ENCODE results near the gene BANF1. TPM values are rescaled to one million over a fixed set of nuclear protein-coding genes. Genes with fewer than 3 reads are reported as not detected.

The BANF1 gene
- total RNA-seq, 1 experiment from 2014 or later = 248 TPM

DNA sequence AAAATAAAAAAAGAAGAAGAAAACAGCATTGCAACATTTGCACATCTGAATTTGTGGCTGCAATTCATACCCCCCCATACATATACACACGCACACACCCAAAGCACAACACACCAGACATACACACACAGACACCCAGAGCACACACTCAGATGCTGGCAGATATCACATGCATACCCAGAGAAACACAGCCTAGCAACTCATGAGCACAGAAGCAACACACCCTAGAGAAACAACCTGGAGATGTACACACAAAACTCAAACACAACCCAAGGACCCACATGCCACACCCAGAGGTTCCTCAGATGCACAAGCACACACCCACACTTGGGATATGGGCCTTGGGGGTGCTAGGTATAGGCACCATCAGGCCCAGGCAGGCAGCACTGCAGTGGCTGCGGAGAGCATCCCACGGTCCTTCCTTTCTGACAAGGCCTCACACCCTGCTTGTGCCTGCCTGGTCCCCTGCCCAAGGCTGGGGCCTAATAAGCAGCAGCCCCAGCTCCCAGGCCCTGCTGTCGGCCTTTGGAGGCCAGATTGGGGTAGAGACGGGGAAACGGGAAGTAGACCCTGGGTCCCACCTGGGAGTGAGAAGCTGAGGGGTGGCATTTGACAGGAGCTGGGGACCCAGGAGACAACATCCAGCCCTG is 12.6 kb downstream of the BANF1 start:
- BruUV-seq (replicated peaks) = no TSS peak
- peak overlapping the region; percentile 21 for H3K27ac Mint-ChIP-seq (ENCODE audit: unreplicated experiment)
- TF ChIP-seq, protein P1, sequence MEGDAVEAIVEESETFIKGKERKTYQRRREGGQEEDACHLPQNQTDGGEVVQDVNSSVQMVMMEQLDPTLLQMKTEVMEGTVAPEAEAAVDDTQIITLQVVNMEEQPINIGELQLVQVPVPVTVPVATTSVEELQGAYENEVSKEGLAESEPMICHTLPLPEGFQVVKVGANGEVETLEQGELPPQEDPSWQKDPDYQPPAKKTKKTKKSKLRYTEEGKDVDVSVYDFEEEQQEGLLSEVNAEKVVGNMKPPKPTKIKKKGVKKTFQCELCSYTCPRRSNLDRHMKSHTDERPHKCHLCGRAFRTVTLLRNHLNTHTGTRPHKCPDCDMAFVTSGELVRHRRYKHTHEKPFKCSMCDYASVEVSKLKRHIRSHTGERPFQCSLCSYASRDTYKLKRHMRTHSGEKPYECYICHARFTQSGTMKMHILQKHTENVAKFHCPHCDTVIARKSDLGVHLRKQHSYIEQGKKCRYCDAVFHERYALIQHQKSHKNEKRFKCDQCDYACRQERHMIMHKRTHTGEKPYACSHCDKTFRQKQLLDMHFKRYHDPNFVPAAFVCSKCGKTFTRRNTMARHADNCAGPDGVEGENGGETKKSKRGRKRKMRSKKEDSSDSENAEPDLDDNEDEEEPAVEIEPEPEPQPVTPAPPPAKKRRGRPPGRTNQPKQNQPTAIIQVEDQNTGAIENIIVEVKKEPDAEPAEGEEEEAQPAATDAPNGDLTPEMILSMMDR (IDR thresholded peaks at IDR 0.05; ENCODE audit: unreplicated experiment) = no peak
- H3K36me3 Mint-ChIP-seq (ENCODE audit: insufficient read depth, unreplicated experiment) = peaks cover 33% of the 10 kb centered on the region
- no peaks in the 10 kb centered on the region for H3K27me3 Mint-ChIP-seq (ENCODE audit: unreplicated experiment)
- intact Hi-C loops (cut with micrococcal nuclease; ENCODE audit: unreplicated experiment) = no loop called here
- no peaks in the 10 kb centered on the region for H3K9me3 Mint-ChIP-seq (ENCODE audit: low read depth, unreplicated experiment)
- H3K4me1 Mint-ChIP-seq (ENCODE audit: low read depth, unreplicated experiment) = peaks cover 36% of the 10 kb centered on the region
- peak overlapping the region; percentile 16 for H3K4me3 Mint-ChIP-seq (ENCODE audit: low read depth, unreplicated experiment)
- CTCF ChIA-PET = interaction anchor here (0.6 to 0.8 kb wide), 2 partner anchors 12 to 197 kb away, joined by 3 read pairs; partner anchors contain the start of gene CATSPER1
- no peak for DNase-seq

- peaks cover 42% of the 10 kb centered on the region for H3K4me1 Mint-ChIP-seq (ENCODE audit: low read depth, unreplicated experiment)
- TF ChIP-seq, protein P1 (IDR thresholded peaks at IDR 0.05; ENCODE audit: unreplicated experiment) = no peak
- DNase-seq = peak; percentile 46
- CTCF ChIA-PET = interaction anchor here (0.6 to 0.8 kb wide), 2 partner anchors 11 to 198 kb away, joined by 3 read pairs; partner anchors contain the start of gene CATSPER1
- no peak overlapping the region for H3K4me3 Mint-ChIP-seq (ENCODE audit: low read depth, unreplicated experiment)
- intact Hi-C loops (cut with micrococcal nuclease; ENCODE audit: unreplicated experiment) = no loop called here
- peaks cover 33% of the 10 kb centered on the region for H3K36me3 Mint-ChIP-seq (ENCODE audit: insufficient read depth, unreplicated experiment)
- no TSS peak for BruUV-seq (replicated peaks)
- H3K27me3 Mint-ChIP-seq (ENCODE audit: unreplicated experiment) = no peaks in the 10 kb centered on the region
- H3K27ac Mint-ChIP-seq (ENCODE audit: unreplicated experiment) = no peak overlapping the region
- H3K9me3 Mint-ChIP-seq (ENCODE audit: low read depth, unreplicated experiment) = no peaks in the 10 kb centered on the region
These were observed 13.2 kb downstream of the BANF1 start for GRCh38 chr11:66015454-66015881.

DNA sequence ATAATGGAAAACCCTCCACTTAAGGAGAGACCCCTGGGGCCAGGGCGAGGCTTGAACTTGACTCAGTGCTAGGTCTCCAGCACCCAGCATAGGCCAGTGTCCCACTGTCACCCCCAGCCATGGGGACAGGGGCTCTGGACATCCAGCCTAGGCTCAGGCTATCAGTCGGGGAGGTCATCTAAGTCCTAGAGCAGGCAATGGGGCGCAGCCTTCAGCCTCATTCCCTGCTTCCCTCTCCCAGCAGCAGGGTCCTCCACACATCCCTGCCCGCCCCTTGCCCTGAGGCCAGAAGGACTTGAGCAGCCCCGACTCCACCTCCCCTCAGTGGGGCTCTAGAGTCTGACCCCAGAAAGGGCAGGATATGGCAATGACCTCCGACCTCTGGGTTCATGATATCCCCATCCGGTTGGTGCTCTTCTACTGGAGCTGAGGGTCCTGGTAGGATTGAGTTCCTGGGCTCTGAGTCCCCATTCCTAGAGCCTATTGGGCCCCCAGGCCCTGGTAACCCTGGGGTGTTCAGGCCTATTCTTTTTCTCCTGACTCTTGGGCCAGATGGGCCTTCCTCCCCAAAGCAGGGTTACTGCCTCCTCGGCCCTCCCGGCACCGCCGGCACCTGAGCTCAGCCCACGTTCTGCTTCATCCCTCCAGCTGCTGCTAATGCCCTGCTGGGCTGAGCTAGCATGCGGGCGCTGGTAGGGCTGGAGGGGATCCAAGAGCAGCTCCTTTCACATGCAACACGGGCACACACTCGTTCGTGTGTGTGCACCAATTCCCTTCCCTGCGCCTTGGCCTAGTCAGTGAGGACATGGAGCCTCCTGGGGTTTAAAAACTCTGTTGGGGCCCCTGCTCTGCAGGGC is 13.9 kb downstream of the BANF1 start:
- TF ChIP-seq, protein P1 (IDR thresholded peaks at IDR 0.05; ENCODE audit: unreplicated experiment) = no peak
- CTCF ChIA-PET = interaction anchor here (0.6 kb wide), 1 partner anchor 199 kb away, joined by 3 read pairs; no protein-coding TSS in a partner anchor
- Mint-ChIP-seq H3K4me3 (ENCODE audit: low read depth, unreplicated experiment) (no peak overlapping the region), H3K4me1 (ENCODE audit: low read depth, unreplicated experiment) (peaks cover 48% of the 10 kb centered on the region), H3K27ac (ENCODE audit: unreplicated experiment) (no peak overlapping the region), H3K27me3 (ENCODE audit: unreplicated experiment) (no peaks in the 10 kb centered on the region), H3K9me3 (ENCODE audit: low read depth, unreplicated experiment) (no peaks in the 10 kb centered on the region), H3K36me3 (ENCODE audit: insufficient read depth, unreplicated experiment) (peaks cover 28% of the 10 kb centered on the region)
- DNase-seq = no peak
- no TSS peak for BruUV-seq (replicated peaks)
- intact Hi-C loops (cut with micrococcal nuclease; ENCODE audit: unreplicated experiment) = no loop called here

GRCh38 chr11:66016793-66017177 is 14.5 kb downstream of the BANF1 start:
- Mint-ChIP-seq H3K4me1 (ENCODE audit: low read depth, unreplicated experiment) (peaks cover 54% of the 10 kb centered on the region), H3K27ac (ENCODE audit: unreplicated experiment) (no peak overlapping the region)
- DNase-seq = no peak

More at GRCh38 chr11:66016793-66017177, 14.5 kb downstream of the BANF1 start:
- CTCF ChIA-PET = no interaction called here
- Mint-ChIP-seq H3K4me3 (ENCODE audit: low read depth, unreplicated experiment) (no peak overlapping the region), H3K9me3 (ENCODE audit: low read depth, unreplicated experiment) (no peaks in the 10 kb centered on the region), H3K27me3 (ENCODE audit: unreplicated experiment) (no peaks in the 10 kb centered on the region), H3K36me3 (ENCODE audit: insufficient read depth, unreplicated experiment) (peaks cover 22% of the 10 kb centered on the region)
- TF ChIP-seq, protein P1 (IDR thresholded peaks at IDR 0.05; ENCODE audit: unreplicated experiment) = no peak
- intact Hi-C loops (cut with micrococcal nuclease; ENCODE audit: unreplicated experiment) = no loop called here
- BruUV-seq (replicated peaks) = no TSS peak

Measured in Calu3 (cell line).